Mesenchymal stem cell (in vitro differentiated cells and primary cell): ENCODE measurements around the gene AMPD2.

Experiments used
- DNase-seq: peaks from one replicate; pipeline ENCODE4 v3.0.0-alpha.2; 2013
- H2AFZ ChIP-seq: one replicate; pipeline ENCODE4 v1.6.1; 2013; ENCODE audit warnings: low read depth, mild to moderate bottlenecking, control low read depth, inconsistent platforms, low read length, moderate library complexity
- H2AK5ac ChIP-seq: 2 replicates; pipeline ENCODE4 v1.6.1; 2013; ENCODE audit warnings: low read length, moderate library complexity, mild to moderate bottlenecking, inconsistent platforms; ENCODE audit not compliant: severe bottlenecking
- H2BK120ac ChIP-seq: one replicate; pipeline ENCODE4 v1.6.1; 2013; ENCODE audit warnings: low read depth, mild to moderate bottlenecking, inconsistent platforms, low read length, moderate library complexity
- H2BK12ac ChIP-seq, 2 experiments: one replicate each; pipeline ENCODE4 v1.6.1; 2013; ENCODE audit warnings: inconsistent platforms in 2 of 2, low read length in 2 of 2, mild to moderate bottlenecking in 2 of 2, moderate library complexity in 2 of 2, control low read depth in 1 of 2
- H2BK15ac ChIP-seq: one replicate; pipeline ENCODE4 v1.6.1; 2013; ENCODE audit warnings: mild to moderate bottlenecking, low read depth, inconsistent platforms; ENCODE audit not compliant: poor library complexity, severe bottlenecking
- H2BK5ac ChIP-seq: 2 replicates; pipeline ENCODE4 v1.6.1; 2013; ENCODE audit warnings: low read depth, mild to moderate bottlenecking, low read length, control low read depth, inconsistent platforms; ENCODE audit not compliant: poor library complexity, severe bottlenecking
- H3K14ac ChIP-seq, 2 experiments: one replicate each; pipeline ENCODE4 v1.6.1; 2013; ENCODE audit warnings: inconsistent platforms in 2 of 2, low read length in 2 of 2, control low read depth in 1 of 2, mild to moderate bottlenecking in 1 of 2, moderate library complexity in 1 of 2
- H3K18ac ChIP-seq, 2 experiments: one replicate each; pipeline ENCODE4 v1.6.1; 2013; ENCODE audit warnings: inconsistent platforms in 2 of 2, low read length in 2 of 2, control low read depth in 1 of 2, low read depth in 1 of 2, mild to moderate bottlenecking in 1 of 2
- H3K23ac ChIP-seq, 2 experiments: one replicate each; pipeline ENCODE4 v1.6.1; 2013; ENCODE audit warnings: inconsistent platforms in 2 of 2, low read length in 2 of 2, mild to moderate bottlenecking in 2 of 2, moderate library complexity in 2 of 2, control low read depth in 1 of 2
- H3K27ac ChIP-seq: 2 replicates; pipeline ENCODE4 v1.5.1; 2013; ENCODE audit warnings: mild to moderate bottlenecking, moderate library complexity, low read length, control low read depth, inconsistent platforms; ENCODE audit not compliant: poor library complexity, severe bottlenecking
- H3K27me3 ChIP-seq, 2 experiments: 2 replicates each; pipeline versions ENCODE4 v1.6.1 to v1.7.0; 2013; ENCODE audit warnings: low read length in 2 of 2, mild to moderate bottlenecking in 2 of 2, moderate library complexity in 2 of 2, control low read depth in 1 of 2, inconsistent platforms in 1 of 2; ENCODE audit not compliant: control insufficient read depth in 1 of 2, insufficient read depth in 1 of 2
- H3K36me3 ChIP-seq, 2 experiments: 2 replicates each; pipeline versions ENCODE4 v1.6.1 to v1.7.0; 2013; ENCODE audit warnings: low read length in 2 of 2, control low read depth in 1 of 2, inconsistent platforms in 1 of 2, low read depth in 1 of 2, mild to moderate bottlenecking in 1 of 2; ENCODE audit not compliant: insufficient read depth in 2 of 2, control insufficient read depth in 1 of 2
- H3K4ac ChIP-seq, 2 experiments: one replicate each; pipeline ENCODE4 v1.6.1; 2013; ENCODE audit warnings: inconsistent platforms in 2 of 2, low read length in 2 of 2, mild to moderate bottlenecking in 2 of 2, moderate library complexity in 2 of 2, control low read depth in 1 of 2, low read depth in 1 of 2
- H3K4me1 ChIP-seq: 2 replicates; pipeline ENCODE4 v1.6.1; 2013; ENCODE audit warnings: low read depth, low read length, control low read depth; ENCODE audit not compliant: control insufficient read depth, insufficient read depth
- H3K4me2 ChIP-seq: 2 replicates; pipeline ENCODE4 v1.6.1; 2013; ENCODE audit warnings: low read length, mild to moderate bottlenecking, inconsistent platforms; ENCODE audit not compliant: poor library complexity, severe bottlenecking
- H3K4me3 ChIP-seq, 2 experiments: 2 replicates each; pipeline versions ENCODE4 v1.5.1 to v1.7.0; 2013; ENCODE audit warnings: low read length in 2 of 2, mild to moderate bottlenecking in 2 of 2, control low read depth in 1 of 2, low read depth in 1 of 2; ENCODE audit not compliant: insufficient read depth in 1 of 2
- H3K79me1 ChIP-seq: replicated peaks from 2 replicates; pipeline ENCODE4 v1.6.1; 2013; ENCODE audit warnings: mild to moderate bottlenecking, control low read depth, low read length, inconsistent platforms; ENCODE audit not compliant: poor library complexity, severe bottlenecking
- H3K9ac ChIP-seq: 2 replicates; pipeline ENCODE4 v1.7.0; 2013; ENCODE audit warnings: mild to moderate bottlenecking, low read length, moderate library complexity
- H3K9me3 ChIP-seq: 2 replicates; pipeline ENCODE4 v1.7.0; 2013; ENCODE audit warnings: mild to moderate bottlenecking, low read length; ENCODE audit not compliant: control insufficient read depth
- H4K8ac ChIP-seq: one replicate; pipeline ENCODE4 v1.6.1; 2013; ENCODE audit warnings: inconsistent platforms, mild to moderate bottlenecking, low read length, moderate library complexity
- H4K91ac ChIP-seq: one replicate; pipeline ENCODE4 v1.6.1; 2013; ENCODE audit warnings: mild to moderate bottlenecking, low read length, inconsistent platforms
- WGBS: methylation state at CpG from one replicate; pipeline ENCODE4 v1.1.7; 2013; ENCODE audit warnings: mixed read lengths; 5-methylcytosine and 5-hydroxymethylcytosine counted together

The AMPD2 gene

GRCh38 chr1:109622137-109622892 lies 2.7 kb downstream of the AMPD2 start:
- H2AFZ ChIP-seq: no peak overlapping the region
- peaks cover 15 to 41% of the 10 kb centered on the region in 2 experiments for H3K36me3 ChIP-seq
- H2BK5ac ChIP-seq: no peak overlapping the region
- 89% methylated on average over 11 of the region's 11 CpGs for WGBS
- peak overlapping the region; percentile 84 for H3K4me2 ChIP-seq
- no peak overlapping the region for H2BK120ac ChIP-seq
- H3K79me1 ChIP-seq: peaks cover 13% of the 10 kb centered on the region
- H3K27me3 ChIP-seq: no peaks in the 10 kb centered on the region
- H4K91ac ChIP-seq: peak overlapping the region; percentile 48
- no peak overlapping the region for H4K8ac ChIP-seq
- H3K9ac ChIP-seq: peak overlapping the region; percentile 100
- H2BK12ac ChIP-seq: no peak overlapping the region
- no peak overlapping the region for H3K18ac ChIP-seq
- no peak overlapping the region for H3K27ac ChIP-seq
- no peak overlapping the region for H3K23ac ChIP-seq
- no peaks in the 10 kb centered on the region for H3K9me3 ChIP-seq
- peaks cover 58% of the 10 kb centered on the region for H3K4me1 ChIP-seq
- H3K4me3 ChIP-seq: peak overlapping the region in 1 of 2 experiments; percentile 94
- no peak overlapping the region for H2AK5ac ChIP-seq
- DNase-seq: no peak
- H3K14ac ChIP-seq: peak overlapping the region in 1 of 2 experiments; percentile 35
- H2BK15ac ChIP-seq: no peak overlapping the region
- peak overlapping the region in 1 of 2 experiments; percentile 30 for H3K4ac ChIP-seq

GRCh38 chr1:109622895-109623294 lies 3.3 kb downstream of the AMPD2 start:
- peaks cover 61% of the 10 kb centered on the region for H3K4me1 ChIP-seq
- no peak overlapping the region for H3K27ac ChIP-seq
- H3K18ac ChIP-seq: no peak overlapping the region
- no peak overlapping the region for H3K4ac ChIP-seq
- no peak overlapping the region for H4K91ac ChIP-seq
- WGBS: 97% methylated on average over 2 of the region's 3 CpGs
- H3K9me3 ChIP-seq: no peaks in the 10 kb centered on the region
- peak overlapping the region; percentile 68 for H3K9ac ChIP-seq
- no peak overlapping the region for H3K14ac ChIP-seq
- H2BK5ac ChIP-seq: no peak overlapping the region
- no peak overlapping the region for H2AFZ ChIP-seq
- H3K36me3 ChIP-seq: peaks cover 20 to 47% of the 10 kb centered on the region in 2 experiments
- no peak overlapping the region for H2AK5ac ChIP-seq
- H2BK120ac ChIP-seq: no peak overlapping the region
- H4K8ac ChIP-seq: no peak overlapping the region
- DNase-seq: no peak
- peak overlapping the region in 1 of 2 experiments; percentile 70 for H3K4me3 ChIP-seq
- H3K4me2 ChIP-seq: no peak overlapping the region
- H2BK15ac ChIP-seq: no peak overlapping the region
- no peak overlapping the region for H3K23ac ChIP-seq
- no peak overlapping the region for H2BK12ac ChIP-seq
- H3K27me3 ChIP-seq: no peaks in the 10 kb centered on the region
- peaks cover 13% of the 10 kb centered on the region for H3K79me1 ChIP-seq

- peak overlapping the region in 1 of 2 experiments; percentile 70 for H3K23ac ChIP-seq
- no peak overlapping the region for H3K14ac ChIP-seq
- H3K79me1 ChIP-seq: peaks cover 12% of the 10 kb centered on the region
- no peak overlapping the region for H3K4ac ChIP-seq
- no peak overlapping the region for H2BK15ac ChIP-seq
- peak overlapping the region; percentile 68 for H3K9ac ChIP-seq
- 90% methylated on average over 11 of the region's 11 CpGs for WGBS
- H3K4me2 ChIP-seq: no peak overlapping the region
- H2BK12ac ChIP-seq: peak overlapping the region in 1 of 2 experiments; percentile 19
- no peak overlapping the region for H3K27ac ChIP-seq
- H3K27me3 ChIP-seq: no peaks in the 10 kb centered on the region
- peaks cover 68% of the 10 kb centered on the region for H3K4me1 ChIP-seq
- H2BK5ac ChIP-seq: no peak overlapping the region
- H3K36me3 ChIP-seq: peaks cover 28 to 53% of the 10 kb centered on the region in 2 experiments
- peak overlapping the region; percentile 38 for H4K8ac ChIP-seq
- no peak for DNase-seq
- no peaks in the 10 kb centered on the region for H3K9me3 ChIP-seq
- peak overlapping the region; percentile 9 for H4K91ac ChIP-seq
- peak overlapping the region in 1 of 2 experiments; percentile 70 for H3K4me3 ChIP-seq
- peak overlapping the region in 1 of 2 experiments; percentile 57 for H3K18ac ChIP-seq
- H2AK5ac ChIP-seq: no peak overlapping the region
- no peak overlapping the region for H2AFZ ChIP-seq
- H2BK120ac ChIP-seq: no peak overlapping the region
Observed at GRCh38 chr1:109623601-109624161, 4.0 kb downstream of the AMPD2 start.

GRCh38 chr1:109624201-109625010 lies 4.8 kb downstream of the AMPD2 start:
- no peak overlapping the region for H4K8ac ChIP-seq
- no peak overlapping the region for H3K27ac ChIP-seq
- H3K23ac ChIP-seq: no peak overlapping the region
- H3K36me3 ChIP-seq: peaks cover 35 to 60% of the 10 kb centered on the region in 2 experiments
- H3K9ac ChIP-seq: peak overlapping the region; percentile 68
- H2BK5ac ChIP-seq: no peak overlapping the region
- no peak overlapping the region for H2BK12ac ChIP-seq
- H3K27me3 ChIP-seq: no peaks in the 10 kb centered on the region
- peak overlapping the region in 1 of 2 experiments; percentile 57 for H3K18ac ChIP-seq
- peaks cover 8% of the 10 kb centered on the region for H3K79me1 ChIP-seq
- DNase-seq: no peak
- WGBS: 89% methylated on average over 17 of the region's 17 CpGs
- no peak overlapping the region for H2AK5ac ChIP-seq
- peaks cover 70% of the 10 kb centered on the region for H3K4me1 ChIP-seq
- no peak overlapping the region for H2BK120ac ChIP-seq
- H3K14ac ChIP-seq: no peak overlapping the region
- no peaks in the 10 kb centered on the region for H3K9me3 ChIP-seq
- no peak overlapping the region for H2AFZ ChIP-seq
- no peak overlapping the region for H4K91ac ChIP-seq
- H3K4me3 ChIP-seq: peak overlapping the region in 1 of 2 experiments; percentile 70
- H3K4me2 ChIP-seq: no peak overlapping the region
- H2BK15ac ChIP-seq: no peak overlapping the region
- no peak overlapping the region for H3K4ac ChIP-seq
